CD4-positive, alpha-beta T cell treated with Interleukin-21 for 1 hour (primary cell): ENCODE measurements around the gene STX1B.
"Not testable (repeated sequence)": the region's sequence is repeated elsewhere in the genome, so short reads cannot be mapped to it uniquely, and the experiment has no call there.

ENCODE experiments used
- DNase-seq: peaks from one replicate; pipeline ENCODE4 v3.0.0-alpha.2; 2020

Gene STX1B

GRCh38 chr16:31010585-31011325 lies at the start of gene STX1B:
TSS of gene STX1B (minus strand) at chr16:31010638. CDS start at chr16:31010396, 242 bp downstream.
- peak; percentile 56 for DNase-seq

GRCh38 chr16:31055613-31056012 lies 45.2 kb upstream of the STX1B start:
- DNase-seq, result no peak

GRCh38 chr16:31052114-31052513 lies 41.7 kb upstream of the STX1B start:
- DNase-seq, result no peak

- DNase-seq, result no peak
These were observed 40.0 kb upstream of the STX1B start for GRCh38 chr16:31050280-31051030.

- DNase-seq, result no peak
These were observed 33.6 kb upstream of the STX1B start for GRCh38 chr16:31043898-31044481.

- DNase-seq, result no peak
These were observed 32.9 kb upstream of the STX1B start for GRCh38 chr16:31043352-31043751.

- DNase-seq, result no peak
These were observed 32.4 kb upstream of the STX1B start for GRCh38 chr16:31042866-31043265.

GRCh38 chr16:31038993-31039392 lies 28.6 kb upstream of the STX1B start:
- no peak for DNase-seq

- DNase-seq, result no peak
These were observed 26.3 kb upstream of the STX1B start for GRCh38 chr16:31036691-31037090.

- peak; percentile 86 for DNase-seq
These were observed 23.5 kb upstream of the STX1B start for GRCh38 chr16:31033709-31034492.

- peak; percentile 99 for DNase-seq
These were observed 22.6 kb upstream of the STX1B start, which contains the start of gene STX4 for GRCh38 chr16:31032736-31033708. TSS of gene STX4 (plus strand) at chr16:31033558. CDS start at chr16:31033806, 248 bp downstream.

- DNase-seq, result no peak
These were observed 20.8 kb upstream of the STX1B start for GRCh38 chr16:31031276-31031675.

GRCh38 chr16:31029272-31029671 lies 18.8 kb upstream of the STX1B start:
- DNase-seq, result no peak

- DNase-seq, result no peak
These were observed 14.9 kb upstream of the STX1B start for GRCh38 chr16:31025339-31025738.

GRCh38 chr16:31023627-31024226 lies 13.3 kb upstream of the STX1B start:
- no peak for DNase-seq

- DNase-seq, result no peak
These were observed 12.8 kb upstream of the STX1B start for GRCh38 chr16:31023252-31023602.

GRCh38 chr16:31022544-31023251 lies 12.3 kb upstream of the STX1B start:
- no peak for DNase-seq

- DNase-seq, result no peak
These were observed 10.1 kb upstream of the STX1B start for GRCh38 chr16:31020536-31020935.

GRCh38 chr16:31017756-31018155 lies 7.3 kb upstream of the STX1B start:
- DNase-seq, result not testable (repeated sequence)

- no peak for DNase-seq
These were observed 5.6 kb upstream of the STX1B start for GRCh38 chr16:31016018-31016417.

GRCh38 chr16:31013292-31013691 lies 2.9 kb upstream of the STX1B start:
- DNase-seq, result not testable (repeated sequence)
